Astrocyte (in vitro differentiated cells and primary cell): ENCODE results near the gene IFNA21. TPM values are rescaled to one million over a fixed set of nuclear protein-coding genes. Genes with fewer than 3 reads are reported as not detected.

Source experiments
- DNase-seq: peaks from one replicate; pipeline ENCODE4 v3.0.0-alpha.2; 2010; ENCODE audit warnings: low read depth
- FAIRE-seq: peaks from 2 replicates; lab custom pipeline; 2011; peaks lifted over from hg19 to GRCh38; lab: Jason Lieb, UNC
- H2AFZ ChIP-seq: 2 replicates; pipeline ENCODE4 v1.6.0; 2012; ENCODE audit warnings: low read depth, low read length, inconsistent platforms
- H3K27ac ChIP-seq: 2 replicates; pipeline ENCODE4 v1.5.1; 2011; ENCODE audit warnings: low read depth, low read length, inconsistent platforms
- H3K27me3 ChIP-seq: 2 replicates; pipeline ENCODE4 v1.6.0; 2011; ENCODE audit warnings: low read length, inconsistent platforms; ENCODE audit not compliant: insufficient read depth
- H3K36me3 ChIP-seq: 2 replicates; pipeline ENCODE4 v1.5.1; 2011; ENCODE audit warnings: low read length, inconsistent platforms; ENCODE audit not compliant: insufficient read depth
- H3K4me1 ChIP-seq: 2 replicates; pipeline ENCODE4 v1.5.1; 2011; ENCODE audit warnings: low read length, inconsistent platforms; ENCODE audit not compliant: insufficient read depth
- H3K4me2 ChIP-seq: 2 replicates; pipeline ENCODE4 v1.6.0; 2012; ENCODE audit warnings: low read length, inconsistent platforms
- H3K4me3 ChIP-seq: 2 replicates; pipeline ENCODE4 v1.5.1; 2011; ENCODE audit warnings: low read depth, mild to moderate bottlenecking, low read length, inconsistent platforms; ENCODE audit not compliant: insufficient read depth
- H3K79me2 ChIP-seq: 2 replicates; pipeline ENCODE4 v1.6.0; 2012; ENCODE audit warnings: mild to moderate bottlenecking, low read length, inconsistent platforms; ENCODE audit not compliant: insufficient read depth
- H3K9ac ChIP-seq: 2 replicates; pipeline ENCODE4 v1.6.0; 2012; ENCODE audit warnings: mild to moderate bottlenecking, low read length, inconsistent platforms
- H3K9me3 ChIP-seq: 2 replicates; pipeline ENCODE4 v1.5.1; 2012; ENCODE audit warnings: low read depth, mild to moderate bottlenecking, low read length, inconsistent platforms; ENCODE audit not compliant: insufficient read depth
- H4K20me1 ChIP-seq: 2 replicates; pipeline ENCODE4 v1.6.0; 2012; ENCODE audit warnings: low read length, inconsistent platforms; ENCODE audit not compliant: insufficient read depth
- H3K27ac Mint-ChIP-seq: one replicate; pipeline ENCODE4 v1.8.0; 2021; ENCODE audit warnings: mild to moderate bottlenecking, mixed read lengths; ENCODE audit not compliant: unreplicated experiment
- H3K27me3 Mint-ChIP-seq: one replicate; pipeline ENCODE4 v1.8.0; 2021; ENCODE audit warnings: low read depth, mixed read lengths; ENCODE audit not compliant: unreplicated experiment
- H3K36me3 Mint-ChIP-seq: one replicate; pipeline ENCODE4 v1.8.0; 2021; ENCODE audit warnings: low read depth, mixed read lengths; ENCODE audit not compliant: unreplicated experiment
- H3K4me1 Mint-ChIP-seq: one replicate; pipeline ENCODE4 v1.8.0; 2021; ENCODE audit warnings: low read depth, mixed read lengths; ENCODE audit not compliant: unreplicated experiment
- H3K4me3 Mint-ChIP-seq: one replicate; pipeline ENCODE4 v1.8.0; 2021; ENCODE audit warnings: mild to moderate bottlenecking, moderate library complexity, mixed read lengths; ENCODE audit not compliant: unreplicated experiment
- H3K9me3 Mint-ChIP-seq: one replicate; pipeline ENCODE4 v1.8.0; 2021; ENCODE audit warnings: mild to moderate bottlenecking, mixed read lengths; ENCODE audit not compliant: unreplicated experiment
- CTCF ChIP-seq: IDR thresholded peaks from 2 replicates; pipeline ENCODE4 v1.5.1; 2011; ENCODE audit warnings: low read depth, mild to moderate bottlenecking, inconsistent platforms, low read length, moderate library complexity; ENCODE audit not compliant: insufficient read depth
- EZH2 ChIP-seq: IDR thresholded peaks from 2 replicates; pipeline ENCODE4 v1.6.1; 2012; ENCODE audit warnings: mild to moderate bottlenecking, low read length, inconsistent platforms; ENCODE audit not compliant: insufficient read depth
- total RNA-seq: library from RNA; stranded (reverse); gene quantifications from 2 replicates; pipeline ENCODE4 v1.2.1, GENCODE V29; 2021

Gene IFNA21
- total RNA-seq, 1 donor from 2014 or later = not detected

GRCh38 chr9:21154018-21154608 lies 12.3 kb downstream of the IFNA21 start:
- H3K4me2 ChIP-seq = peak overlapping the region; percentile 52
- DNase-seq = peak; percentile 11

DNA sequence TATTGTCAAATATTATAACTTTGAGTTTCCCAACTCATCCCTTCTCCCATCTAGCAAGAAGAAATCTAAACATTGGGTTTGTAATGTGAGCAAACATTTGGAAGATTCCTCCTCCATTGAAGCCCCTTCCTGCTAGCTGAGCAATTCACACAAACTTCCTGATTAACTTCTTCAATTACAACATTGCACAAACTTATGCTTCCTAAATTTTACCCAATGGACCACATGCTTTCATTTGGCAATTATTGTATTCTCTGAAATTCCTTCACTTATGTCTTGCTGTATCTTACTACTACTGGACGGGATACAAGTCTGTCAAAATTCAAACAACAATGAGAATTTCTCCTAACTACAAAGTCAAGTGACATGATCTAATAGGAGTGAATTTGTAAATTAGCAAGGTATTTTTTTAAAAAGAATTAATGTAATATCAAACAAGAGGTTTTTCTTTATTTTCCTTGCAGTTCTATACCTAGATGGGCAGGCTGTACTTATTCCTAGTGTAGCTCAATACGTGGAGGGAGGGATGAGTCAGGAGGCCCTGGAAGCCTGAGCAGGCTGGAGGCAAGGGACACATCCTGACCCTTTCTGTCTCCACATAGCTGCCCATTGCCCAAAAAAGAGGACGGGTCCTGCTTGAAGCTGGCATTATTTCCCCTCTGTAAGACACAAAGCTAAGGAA lies 13.0 kb downstream of the IFNA21 start:
- no peaks in the 10 kb centered on the region for H3K36me3 Mint-ChIP-seq
- DNase-seq = peak; percentile 4
- H3K4me3 Mint-ChIP-seq = no peak overlapping the region
- H3K27ac ChIP-seq = no peak overlapping the region
- no peaks in the 10 kb centered on the region for H3K27me3 ChIP-seq
- H3K4me2 ChIP-seq = peak overlapping the region; percentile 52
- TF ChIP-seq EZH2 = no peak
- no peaks in the 10 kb centered on the region for H3K36me3 ChIP-seq
- H3K79me2 ChIP-seq = no peaks in the 10 kb centered on the region
- no peak overlapping the region for H3K9ac ChIP-seq
- peak overlapping the region; percentile 88 for H3K27ac Mint-ChIP-seq
- peaks cover 8% of the 10 kb centered on the region for H3K27me3 Mint-ChIP-seq
- peak overlapping the region; percentile 67 for H2AFZ ChIP-seq
- H3K4me1 ChIP-seq = no peaks in the 10 kb centered on the region
- peaks cover 11% of the 10 kb centered on the region for H3K4me1 Mint-ChIP-seq
- no peaks in the 10 kb centered on the region for H4K20me1 ChIP-seq
- no peak overlapping the region for H3K4me3 ChIP-seq
- FAIRE-seq = no peak
- no peaks in the 10 kb centered on the region for H3K9me3 Mint-ChIP-seq
- no peaks in the 10 kb centered on the region for H3K9me3 ChIP-seq

More at GRCh38 chr9:21154018-21154608, 12.3 kb downstream of the IFNA21 start:
- no peak overlapping the region for H3K27ac ChIP-seq
- peak overlapping the region; percentile 67 for H2AFZ ChIP-seq
- Mint-ChIP-seq H3K4me1 (peaks cover 11% of the 10 kb centered on the region), H3K27me3 (peaks cover 8% of the 10 kb centered on the region), H3K9me3 (no peaks in the 10 kb centered on the region), H3K27ac (peak overlapping the region; percentile 88), H3K36me3 (no peaks in the 10 kb centered on the region), H3K4me3 (peak overlapping the region; percentile 34)
- no peaks in the 10 kb centered on the region for H3K36me3 ChIP-seq
- H3K9ac ChIP-seq = no peak overlapping the region
- no peak for FAIRE-seq
- H3K27me3 ChIP-seq = no peaks in the 10 kb centered on the region
- no peaks in the 10 kb centered on the region for H3K9me3 ChIP-seq
- no peaks in the 10 kb centered on the region for H4K20me1 ChIP-seq
- TF ChIP-seq EZH2 (no peak), CTCF (peak; percentile 4)
- no peaks in the 10 kb centered on the region for H3K79me2 ChIP-seq
- no peak overlapping the region for H3K4me3 ChIP-seq
- H3K4me1 ChIP-seq = no peaks in the 10 kb centered on the region

DNA sequence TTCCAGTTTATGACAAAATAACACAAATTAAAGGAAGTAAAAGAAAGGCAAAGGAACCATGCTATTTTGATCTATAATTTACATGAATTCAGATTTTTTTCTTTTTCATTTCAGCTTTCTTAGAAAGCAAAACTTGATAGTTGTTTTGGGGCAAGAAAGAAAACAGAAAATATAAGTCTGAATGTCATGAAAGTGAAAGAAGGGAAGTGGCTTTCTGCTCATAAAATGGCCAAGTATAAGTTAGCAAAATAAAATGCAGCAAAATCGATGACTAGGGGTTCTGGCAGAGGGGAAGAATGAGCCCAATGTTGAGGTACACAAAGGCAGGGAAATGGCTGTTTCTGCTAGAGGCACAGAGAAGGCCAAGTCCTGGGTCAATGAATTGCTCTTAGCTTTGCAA lies 21.9 kb downstream of the IFNA21 start:
- no peak for FAIRE-seq

More for the DNA sequence above, 21.9 kb downstream of the IFNA21 start:
- H3K27me3 ChIP-seq = no peaks in the 10 kb centered on the region
- Mint-ChIP-seq H3K36me3 (no peaks in the 10 kb centered on the region), H3K9me3 (peaks cover 4% of the 10 kb centered on the region), H3K4me1 (no peaks in the 10 kb centered on the region), H3K4me3 (no peak overlapping the region), H3K27me3 (no peaks in the 10 kb centered on the region), H3K27ac (no peak overlapping the region)
- no peaks in the 10 kb centered on the region for H4K20me1 ChIP-seq
- no peak overlapping the region for H2AFZ ChIP-seq
- no peak overlapping the region for H3K4me3 ChIP-seq
- no peak overlapping the region for H3K4me2 ChIP-seq
- DNase-seq = no peak
- H3K36me3 ChIP-seq = no peaks in the 10 kb centered on the region
- no peaks in the 10 kb centered on the region for H3K9me3 ChIP-seq
- no peak overlapping the region for H3K27ac ChIP-seq
- TF ChIP-seq EZH2 (no peak), CTCF (no peak)
- no peak overlapping the region for H3K9ac ChIP-seq
- H3K79me2 ChIP-seq = no peaks in the 10 kb centered on the region
- no peaks in the 10 kb centered on the region for H3K4me1 ChIP-seq
